DMS79 (cell line): ENCODE results near the gene TXK.

Experiments
- DNase-seq: peaks from one replicate; lab custom pipeline; 2025; lab: John Stamatoyannopoulos, UW

The TXK gene

DNA sequence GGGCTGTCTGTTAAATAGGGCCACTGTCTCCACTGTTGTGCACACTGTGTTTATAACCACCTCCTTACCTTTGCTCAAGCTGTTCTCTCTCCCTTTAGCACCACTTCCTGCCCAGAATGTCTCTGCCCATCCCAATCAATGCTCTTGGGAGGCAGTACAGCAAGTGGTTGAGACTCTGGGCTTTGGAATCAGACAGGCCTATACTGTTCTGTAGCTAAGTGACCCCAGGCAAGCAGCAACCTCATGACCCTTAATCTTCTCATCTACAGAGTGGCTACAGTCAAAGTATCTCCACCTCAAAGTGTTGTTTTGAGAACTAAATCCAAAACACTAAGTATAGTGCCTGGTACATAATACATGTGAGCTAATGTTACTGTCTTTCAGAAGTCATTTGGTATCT, 3.8 kb upstream of the TXK start:
- no peak for DNase-seq

GRCh38 chr4:48133669-48134068, 381 bp downstream of the TXK start:
- DNase-seq, result no peak

DNA sequence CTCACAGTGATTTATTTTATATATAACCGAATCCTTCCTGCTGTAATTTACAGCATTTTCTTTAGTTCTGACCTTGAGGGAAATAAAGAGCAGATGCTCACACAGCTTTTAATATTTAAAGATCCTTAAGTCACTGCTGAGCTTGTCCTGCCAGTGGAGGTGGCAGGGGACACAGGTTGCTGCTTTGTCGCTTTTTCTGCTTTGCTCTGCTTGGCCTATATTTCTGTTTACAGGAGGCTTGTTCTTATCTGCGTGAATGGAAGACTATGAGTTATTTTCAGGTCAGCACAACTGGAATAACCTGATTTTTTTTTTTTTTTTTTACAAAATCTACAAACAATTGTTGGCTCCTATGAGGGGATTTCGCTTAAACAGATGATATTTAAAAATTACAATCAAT, 2.3 kb downstream of the TXK start:
- DNase-seq, result no peak

DNA sequence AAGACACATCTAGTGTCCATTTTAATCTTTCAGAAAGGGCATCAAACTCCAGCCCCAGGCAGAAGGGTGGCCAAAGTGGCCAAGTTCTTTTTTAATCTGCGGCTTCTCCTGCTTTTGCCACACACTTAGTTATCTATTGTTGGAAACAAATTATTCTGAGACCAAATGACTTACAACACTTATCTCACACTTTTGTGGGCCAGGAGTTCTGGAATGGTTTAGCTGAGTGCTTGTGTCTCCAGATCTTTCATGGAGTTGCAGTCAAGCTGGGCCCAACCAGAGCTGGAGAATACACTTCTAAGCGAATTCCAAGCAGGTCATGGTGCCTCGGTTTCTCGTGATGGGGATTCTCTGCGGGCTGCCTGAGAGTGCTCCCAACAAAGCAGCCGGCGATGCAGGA, 4.0 kb downstream of the TXK start:
- no peak for DNase-seq

DNA sequence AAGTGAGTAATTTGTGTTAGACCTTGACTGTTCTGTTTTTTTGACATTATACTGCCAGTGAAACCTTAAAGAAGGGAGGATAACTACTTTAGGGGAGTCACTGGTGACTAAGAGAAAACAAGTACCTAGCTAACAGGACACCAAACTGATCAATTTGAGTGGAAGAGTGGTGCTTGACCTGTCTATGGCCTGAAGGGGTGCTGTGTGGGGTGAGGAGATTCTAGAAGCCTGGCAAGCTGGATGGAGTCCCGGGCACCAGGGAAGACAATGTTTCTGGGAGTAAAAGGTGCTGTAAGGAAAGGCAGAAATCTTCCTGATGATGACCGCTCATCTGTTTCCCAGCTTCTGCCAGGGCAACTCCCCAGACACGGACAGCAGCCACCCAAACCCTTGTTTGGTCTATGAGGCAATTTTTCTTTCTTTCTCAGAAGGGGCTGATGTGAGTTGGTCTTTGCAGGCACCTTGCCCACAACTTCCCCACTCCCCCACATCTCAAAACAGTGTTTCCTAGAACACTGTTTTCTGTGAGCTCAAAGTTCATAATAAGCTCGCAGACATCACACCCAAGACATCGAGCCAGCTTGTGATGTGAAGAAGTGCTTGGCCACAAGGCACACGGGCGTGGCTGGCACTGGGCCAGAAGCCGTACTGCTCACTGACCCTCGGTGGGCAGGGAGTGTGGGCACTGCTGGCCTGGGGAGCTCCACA, 4.6 kb downstream of the TXK start:
- no peak for DNase-seq

- DNase-seq, result peak; percentile 2
These were observed 6.2 kb downstream of the TXK start for GRCh38 chr4:48127682-48128404.

DNA sequence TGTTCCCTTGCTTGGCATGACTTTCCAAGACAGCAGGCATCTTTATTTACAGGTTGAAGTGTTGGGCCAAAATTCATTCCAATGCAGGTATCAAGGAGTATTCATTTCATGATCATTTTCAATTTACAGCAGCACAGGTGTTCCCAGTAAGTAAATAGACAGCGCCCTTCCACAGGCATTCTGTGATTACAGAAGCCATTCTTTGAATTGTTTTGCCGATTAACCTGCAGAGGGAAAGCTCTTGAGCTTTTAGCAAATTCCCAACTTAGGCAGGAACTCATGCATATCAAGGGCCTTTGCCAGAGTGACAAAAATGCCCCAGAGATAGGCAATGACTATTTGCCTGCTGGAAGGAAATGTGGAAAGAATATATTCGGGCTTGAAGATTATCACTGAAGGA, 6.8 kb downstream of the TXK start:
- peak; percentile 5 for DNase-seq

DNA sequence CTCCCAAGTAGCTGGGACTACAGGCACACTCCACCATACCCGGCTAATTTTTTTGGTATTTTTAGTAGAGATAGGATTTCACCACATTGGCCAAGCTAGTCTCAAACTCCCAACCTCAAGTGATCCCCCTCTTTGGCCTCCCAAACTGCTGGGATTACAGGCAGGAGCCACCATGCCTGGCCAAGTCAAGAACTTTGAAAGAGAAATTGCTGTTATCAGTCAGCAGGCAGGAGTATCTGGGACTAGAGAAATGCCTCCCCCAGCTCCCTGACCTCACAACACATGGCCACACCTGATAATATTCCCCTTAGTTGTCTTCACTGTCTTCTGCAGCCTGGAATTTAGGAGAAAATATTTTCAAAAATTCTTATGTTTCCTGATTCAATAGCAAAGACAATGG, 7.4 kb downstream of the TXK start:
- no peak for DNase-seq

DNA sequence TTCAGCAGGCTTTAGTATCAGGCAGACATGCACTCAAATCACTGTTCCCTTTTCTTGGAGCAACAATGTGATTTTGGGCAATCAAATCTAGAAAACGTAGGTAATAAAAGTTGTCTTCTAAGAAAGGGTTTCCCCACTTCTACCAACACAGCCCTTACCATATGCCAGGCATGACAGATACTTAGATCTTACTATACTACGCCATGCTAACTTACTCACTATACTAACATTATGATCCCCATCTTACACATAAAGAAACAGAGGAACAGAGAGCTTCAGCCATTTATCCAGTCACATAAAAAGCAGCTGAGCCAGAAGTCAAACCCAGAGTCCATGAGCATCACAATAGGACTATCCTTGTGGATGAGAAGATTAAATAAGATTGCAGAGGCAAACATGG, 9.2 kb downstream of the TXK start:
- no peak for DNase-seq

DNA sequence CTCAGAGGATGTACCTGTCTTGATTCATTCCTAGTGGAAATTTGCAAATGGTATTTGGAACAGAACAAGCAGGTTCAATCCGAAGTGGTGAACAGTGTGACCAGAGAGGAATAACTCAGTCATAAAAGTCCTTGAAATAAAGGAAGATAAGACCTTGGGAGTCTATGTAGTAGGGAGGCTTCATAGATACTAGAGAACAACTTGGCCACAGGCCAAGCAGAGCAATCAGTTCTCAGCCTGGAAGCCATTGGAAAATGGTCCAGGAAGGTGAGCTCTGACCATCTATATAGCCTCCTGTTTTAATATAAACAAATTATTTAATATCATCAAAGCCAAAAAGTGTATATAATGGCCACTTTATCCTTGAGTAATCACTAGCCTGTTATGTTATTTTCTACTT, 11.3 kb downstream of the TXK start:
- DNase-seq, result no peak

DNA sequence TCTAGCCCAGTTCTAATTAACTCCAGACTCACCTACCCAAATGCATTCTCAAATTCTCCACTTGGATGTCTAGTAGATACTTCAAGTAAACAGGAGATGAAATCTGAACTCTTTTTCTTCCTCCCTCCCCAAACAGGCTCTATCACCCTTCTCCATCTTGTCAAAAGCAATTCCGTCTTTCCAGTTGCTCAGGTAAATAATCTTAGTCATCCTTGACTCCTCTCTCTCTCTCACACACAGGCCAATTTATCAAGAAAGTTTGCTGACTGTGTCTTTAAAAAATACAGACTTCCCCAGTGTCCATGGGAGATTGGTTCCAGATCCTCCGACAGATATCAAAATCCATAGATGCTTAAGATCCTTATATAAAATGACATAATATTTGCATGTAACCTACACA, 12.9 kb downstream of the TXK start:
- DNase-seq, result no peak

- no peak for DNase-seq
These were observed 13.9 kb downstream of the TXK start for GRCh38 chr4:48120132-48120531.

- DNase-seq, result no peak
These were observed 14.4 kb downstream of the TXK start for GRCh38 chr4:48119646-48120045.

DNA sequence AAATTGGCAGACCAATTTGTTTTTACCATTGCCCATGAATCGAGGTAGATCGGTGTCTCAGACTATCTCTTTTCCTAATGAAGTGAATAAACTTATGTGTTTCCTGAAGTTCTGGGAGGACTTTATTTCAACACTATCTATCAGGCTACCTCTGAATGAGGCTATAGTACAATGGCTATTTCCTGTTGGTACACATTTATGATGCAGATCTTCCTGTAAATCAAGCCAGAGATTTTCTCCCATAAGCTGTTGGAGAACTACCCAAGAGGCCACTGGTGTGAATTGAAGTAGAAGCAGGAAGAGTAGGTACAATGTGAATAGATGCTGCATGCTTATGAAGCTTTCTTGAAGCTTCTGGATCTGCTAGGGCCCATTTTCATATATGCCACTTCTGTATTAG, 16.0 kb downstream of the TXK start:
- no peak for DNase-seq

- DNase-seq, result no peak
These were observed 17.5 kb downstream of the TXK start for GRCh38 chr4:48116582-48116981.

DNA sequence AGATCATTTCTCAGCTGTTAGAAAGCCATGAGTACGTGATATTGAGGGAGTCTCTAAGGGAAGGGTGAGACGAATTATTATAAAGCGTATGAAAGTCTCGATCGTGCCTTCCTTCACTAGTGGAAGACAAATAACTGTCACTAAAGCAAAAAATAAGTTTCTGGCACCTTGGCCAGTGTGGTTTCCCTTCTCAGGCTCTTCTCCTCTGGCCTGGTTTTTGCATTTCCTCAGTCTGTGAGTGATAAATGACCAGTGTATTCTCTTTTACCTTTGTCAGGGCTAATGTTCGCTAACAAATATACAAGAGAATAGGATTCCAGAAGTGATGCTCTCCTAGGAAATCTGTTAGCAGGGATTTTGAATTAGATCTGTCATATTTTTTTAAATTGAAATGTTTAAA, 19.6 kb downstream of the TXK start:
- no peak for DNase-seq

GRCh38 chr4:48112017-48112667, 21.9 kb downstream of the TXK start:
- no peak for DNase-seq

- DNase-seq, result no peak
These were observed 23.5 kb downstream of the TXK start for GRCh38 chr4:48110452-48110978.

DNA sequence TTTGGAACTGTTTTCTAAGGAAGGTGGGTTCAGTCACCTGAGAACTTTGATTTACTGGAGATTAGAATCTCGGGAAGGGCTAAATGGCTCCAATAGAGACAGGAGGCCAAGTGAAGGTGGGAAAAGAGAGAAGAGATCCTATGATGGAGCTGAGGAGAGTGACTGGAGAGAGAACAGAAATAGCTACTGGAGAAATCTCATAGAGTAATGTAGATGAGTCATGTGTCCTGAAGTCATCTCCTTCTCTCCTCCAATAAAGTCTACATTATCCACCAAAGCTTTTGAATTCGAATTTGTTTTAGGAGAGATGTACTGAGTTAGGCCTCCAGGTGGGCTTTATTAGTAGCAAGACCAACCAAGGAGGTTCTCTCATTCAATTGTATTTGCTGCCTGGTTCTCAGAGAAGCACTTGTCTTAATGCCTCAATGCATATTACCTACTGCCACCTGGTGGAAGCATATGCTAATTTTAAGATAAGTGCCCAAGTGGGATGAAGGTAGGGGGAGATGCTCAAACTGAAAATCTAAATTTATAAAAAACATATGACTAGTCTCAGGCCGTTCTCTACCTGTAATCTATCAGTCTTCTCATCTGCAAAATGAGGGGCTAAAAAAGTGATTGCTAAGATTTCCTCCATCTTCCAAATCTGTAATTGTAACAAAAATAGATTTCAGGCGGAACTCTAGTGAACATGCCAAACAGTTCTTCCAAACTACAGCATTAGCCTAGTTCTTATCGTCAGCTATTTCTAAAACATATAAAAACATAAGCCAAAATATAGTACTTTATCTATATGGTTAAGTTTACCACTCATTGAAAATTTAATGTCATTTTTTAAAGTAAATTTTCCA, 24.4 kb downstream of the TXK start:
- DNase-seq, result no peak

DNA sequence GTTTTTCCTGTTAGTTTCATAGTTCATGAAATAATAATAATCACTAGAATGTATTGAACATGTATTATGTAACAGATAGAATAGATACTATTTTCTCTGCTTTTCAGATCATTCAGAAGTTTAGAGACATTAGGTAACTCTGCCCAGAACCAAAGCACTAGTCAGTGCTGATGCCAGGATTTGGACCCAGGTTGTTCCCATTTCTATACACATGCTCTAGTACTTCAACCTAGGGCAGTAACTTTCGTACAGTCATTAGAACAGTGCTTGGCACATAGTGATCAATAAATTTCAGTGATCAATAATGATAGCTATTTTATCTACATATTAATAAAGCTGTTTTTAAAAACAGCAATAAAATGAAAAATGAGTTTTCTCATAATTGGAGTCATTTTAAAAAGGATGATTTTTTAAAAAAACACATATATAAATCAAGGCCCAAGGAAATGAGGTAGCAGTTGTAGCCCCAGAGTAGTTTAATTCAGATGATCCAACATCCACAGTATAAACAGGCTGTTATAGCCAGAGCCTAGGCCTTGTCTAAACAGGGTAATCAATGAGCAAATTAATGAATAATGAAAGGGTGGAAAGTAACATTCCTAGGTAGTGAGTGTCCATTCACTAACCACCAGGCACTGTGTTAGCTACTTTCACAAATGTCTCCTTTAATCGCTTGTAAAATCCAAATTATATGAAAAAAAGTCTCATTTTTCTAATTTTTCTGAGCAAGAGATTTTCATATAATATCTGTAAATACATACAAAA, 25.6 kb downstream of the TXK start:
- DNase-seq, result no peak

GRCh38 chr4:48105230-48105629, 28.8 kb downstream of the TXK start:
- no peak for DNase-seq
